ENCODE results near the gene CHAF1A.

CHAF1A gene

GRCh38 chr19:4402171-4403004 is at the start of gene CHAF1A:
Gene CHAF1A, plus strand, starts transcription at chr19:4402640. Its CDS starts 123 bp downstream, at chr19:4402763.
- in situ Hi-C loops (cut with HindIII; ENCODE audit: low pct_unique_long_range_greater_than_20kb, low sequenced_read_pairs): no loop called here

GRCh38 chr19:4352701-4353121 is 49.7 kb upstream of the CHAF1A start:
- in situ Hi-C loops (cut with HindIII; ENCODE audit: low pct_unique_long_range_greater_than_20kb, low sequenced_read_pairs): no loop called here
- TF ChIP-seq JUND (IDR thresholded peaks at IDR 0.05; ENCODE audit: low read depth): no peak
- peak in 1 of 2 experiments; percentile 43 for DNase-seq (ENCODE audit: low read depth in 1 of 2, low spot score in 1 of 2)

More at GRCh38 chr19:4402171-4403004, at the start of gene CHAF1A:
- TF ChIP-seq JUND (IDR thresholded peaks at IDR 0.05; ENCODE audit: low read depth): no peak
- peak; percentile 99 for DNase-seq (ENCODE audit: low read depth in 1 of 2, low spot score in 1 of 2)

- no peak for TF ChIP-seq JUND (IDR thresholded peaks at IDR 0.05; ENCODE audit: low read depth)
- no peak for DNase-seq (ENCODE audit: low read depth in 1 of 2, low spot score in 1 of 2)
- in situ Hi-C loops (cut with HindIII; ENCODE audit: low pct_unique_long_range_greater_than_20kb, low sequenced_read_pairs): no loop called here
Measured at GRCh38 chr19:4354282-4354681, 48.2 kb upstream of the CHAF1A start.

GRCh38 chr19:4354897-4355296 is 47.5 kb upstream of the CHAF1A start:
- no peak for TF ChIP-seq JUND (IDR thresholded peaks at IDR 0.05; ENCODE audit: low read depth)
- in situ Hi-C loops (cut with HindIII; ENCODE audit: low pct_unique_long_range_greater_than_20kb, low sequenced_read_pairs): no loop called here

GRCh38 chr19:4357095-4357797 is 45.2 kb upstream of the CHAF1A start:
- in situ Hi-C loops (cut with HindIII; ENCODE audit: low pct_unique_long_range_greater_than_20kb, low sequenced_read_pairs): no loop called here
- no peak for TF ChIP-seq JUND (IDR thresholded peaks at IDR 0.05; ENCODE audit: low read depth)
- no peak for DNase-seq (ENCODE audit: low read depth in 1 of 2, low spot score in 1 of 2)

More at GRCh38 chr19:4354897-4355296, 47.5 kb upstream of the CHAF1A start:
- DNase-seq (ENCODE audit: low read depth in 1 of 2, low spot score in 1 of 2): no peak

- no peak for TF ChIP-seq JUND (IDR thresholded peaks at IDR 0.05; ENCODE audit: low read depth)
- no peak for DNase-seq (ENCODE audit: low read depth in 1 of 2, low spot score in 1 of 2)
- in situ Hi-C loops (cut with HindIII; ENCODE audit: low pct_unique_long_range_greater_than_20kb, low sequenced_read_pairs): no loop called here
Measured at GRCh38 chr19:4357921-4358326, 44.5 kb upstream of the CHAF1A start.

GRCh38 chr19:4358709-4359626 is 43.5 kb upstream of the CHAF1A start:
- in situ Hi-C loops (cut with HindIII; ENCODE audit: low pct_unique_long_range_greater_than_20kb, low sequenced_read_pairs): no loop called here
- DNase-seq (ENCODE audit: low read depth in 1 of 2, low spot score in 1 of 2): no peak
- no peak for TF ChIP-seq JUND (IDR thresholded peaks at IDR 0.05; ENCODE audit: low read depth)

GRCh38 chr19:4359627-4360000 is 42.8 kb upstream of the CHAF1A start:
- in situ Hi-C loops (cut with HindIII; ENCODE audit: low pct_unique_long_range_greater_than_20kb, low sequenced_read_pairs): no loop called here
- no peak for TF ChIP-seq JUND (IDR thresholded peaks at IDR 0.05; ENCODE audit: low read depth)
- no peak for DNase-seq (ENCODE audit: low read depth in 1 of 2, low spot score in 1 of 2)

GRCh38 chr19:4360081-4360569 is 42.3 kb upstream of the CHAF1A start:
- in situ Hi-C loops (cut with HindIII; ENCODE audit: low pct_unique_long_range_greater_than_20kb, low sequenced_read_pairs): no loop called here
- no peak for DNase-seq (ENCODE audit: low read depth in 1 of 2, low spot score in 1 of 2)
- TF ChIP-seq JUND (IDR thresholded peaks at IDR 0.05; ENCODE audit: low read depth): no peak

GRCh38 chr19:4360641-4361151 is 41.7 kb upstream of the CHAF1A start:
- no peak for DNase-seq (ENCODE audit: low read depth in 1 of 2, low spot score in 1 of 2)
- TF ChIP-seq JUND (IDR thresholded peaks at IDR 0.05; ENCODE audit: low read depth): no peak
- in situ Hi-C loops (cut with HindIII; ENCODE audit: low pct_unique_long_range_greater_than_20kb, low sequenced_read_pairs): no loop called here

- DNase-seq (ENCODE audit: low read depth in 1 of 2, low spot score in 1 of 2): no peak
- in situ Hi-C loops (cut with HindIII; ENCODE audit: low pct_unique_long_range_greater_than_20kb, low sequenced_read_pairs): no loop called here
- TF ChIP-seq JUND (IDR thresholded peaks at IDR 0.05; ENCODE audit: low read depth): no peak
Measured at GRCh38 chr19:4361152-4362046, 41.0 kb upstream of the CHAF1A start.

Measured in T47D (cell line).